LNCAP (cell line): Measurements from ENCODE around the gene FRAS1.

Experiments used
- CTCF ChIP-seq: fragments of 450-650 bp; IDR thresholded peaks from 2 replicates; pipeline ENCODE4 v1.5.1; 2017; ENCODE audit warnings: mild to moderate bottlenecking

The FRAS1 gene, protein sequence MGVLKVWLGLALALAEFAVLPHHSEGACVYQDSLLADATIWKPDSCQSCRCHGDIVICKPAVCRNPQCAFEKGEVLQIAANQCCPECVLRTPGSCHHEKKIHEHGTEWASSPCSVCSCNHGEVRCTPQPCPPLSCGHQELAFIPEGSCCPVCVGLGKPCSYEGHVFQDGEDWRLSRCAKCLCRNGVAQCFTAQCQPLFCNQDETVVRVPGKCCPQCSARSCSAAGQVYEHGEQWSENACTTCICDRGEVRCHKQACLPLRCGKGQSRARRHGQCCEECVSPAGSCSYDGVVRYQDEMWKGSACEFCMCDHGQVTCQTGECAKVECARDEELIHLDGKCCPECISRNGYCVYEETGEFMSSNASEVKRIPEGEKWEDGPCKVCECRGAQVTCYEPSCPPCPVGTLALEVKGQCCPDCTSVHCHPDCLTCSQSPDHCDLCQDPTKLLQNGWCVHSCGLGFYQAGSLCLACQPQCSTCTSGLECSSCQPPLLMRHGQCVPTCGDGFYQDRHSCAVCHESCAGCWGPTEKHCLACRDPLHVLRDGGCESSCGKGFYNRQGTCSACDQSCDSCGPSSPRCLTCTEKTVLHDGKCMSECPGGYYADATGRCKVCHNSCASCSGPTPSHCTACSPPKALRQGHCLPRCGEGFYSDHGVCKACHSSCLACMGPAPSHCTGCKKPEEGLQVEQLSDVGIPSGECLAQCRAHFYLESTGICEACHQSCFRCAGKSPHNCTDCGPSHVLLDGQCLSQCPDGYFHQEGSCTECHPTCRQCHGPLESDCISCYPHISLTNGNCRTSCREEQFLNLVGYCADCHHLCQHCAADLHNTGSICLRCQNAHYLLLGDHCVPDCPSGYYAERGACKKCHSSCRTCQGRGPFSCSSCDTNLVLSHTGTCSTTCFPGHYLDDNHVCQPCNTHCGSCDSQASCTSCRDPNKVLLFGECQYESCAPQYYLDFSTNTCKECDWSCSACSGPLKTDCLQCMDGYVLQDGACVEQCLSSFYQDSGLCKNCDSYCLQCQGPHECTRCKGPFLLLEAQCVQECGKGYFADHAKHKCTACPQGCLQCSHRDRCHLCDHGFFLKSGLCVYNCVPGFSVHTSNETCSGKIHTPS (N-terminal part only)

DNA sequence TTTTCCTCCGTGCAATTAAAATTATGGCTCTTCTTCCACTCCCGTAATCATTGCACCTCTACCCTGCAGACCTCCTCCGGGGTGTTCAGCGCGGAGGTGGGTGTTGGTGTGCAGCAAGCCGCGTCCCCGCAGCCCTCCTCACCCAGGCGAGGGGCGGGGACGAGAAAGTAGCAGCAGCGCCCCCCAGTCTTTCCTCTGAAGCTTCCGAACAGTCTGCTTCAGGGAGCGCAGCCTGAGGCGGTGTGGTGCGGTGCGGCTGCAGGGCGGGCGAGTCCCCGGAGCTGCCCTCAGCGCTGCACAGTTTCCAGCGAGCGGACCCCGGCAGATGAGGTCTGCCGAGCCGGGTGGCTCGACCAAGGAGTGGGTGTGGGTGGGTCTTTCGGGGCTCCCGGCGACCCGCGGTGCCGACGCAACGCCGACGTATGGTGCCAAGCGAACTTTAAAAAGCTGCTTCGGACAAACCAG lies at the start of gene FRAS1:
TSS of gene FRAS1 (plus strand) at position 189 of the 465 bp plus-strand sequence. CDS start 687 bp downstream, outside the sequence.
- TF ChIP-seq CTCF: no peak

- TF ChIP-seq CTCF: no peak
Measured at GRCh38 chr4:78014889-78015886, 41.9 kb upstream of the FRAS1 start.

GRCh38 chr4:78018271-78019049 lies 38.7 kb upstream of the FRAS1 start:
- TF ChIP-seq CTCF: no peak

DNA sequence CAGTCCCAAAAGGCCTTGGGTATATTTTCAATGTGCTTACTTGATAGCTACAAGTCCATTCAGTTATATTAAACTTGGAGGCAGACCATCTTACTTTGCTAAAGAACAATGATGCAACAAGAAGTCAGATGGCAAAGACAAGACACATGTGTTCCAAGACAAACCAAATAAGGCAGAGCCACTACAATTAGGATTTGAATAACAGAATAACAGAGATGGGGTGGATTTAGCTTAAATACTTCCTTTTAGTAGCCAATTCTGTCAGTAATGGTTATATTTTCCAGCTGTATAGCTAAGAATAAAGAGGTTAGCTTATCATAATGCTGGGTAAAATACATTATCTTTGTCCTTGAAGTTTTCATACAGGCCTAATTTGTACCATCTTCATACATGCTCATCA lies 37.7 kb upstream of the FRAS1 start:
- no peak for TF ChIP-seq CTCF

GRCh38 chr4:78020677-78021076 lies 36.4 kb upstream of the FRAS1 start:
- TF ChIP-seq CTCF: no peak

- 0 out of 2 replicates have a peak, but pooled peaks have one; percentile 14 for TF ChIP-seq CTCF
Measured at GRCh38 chr4:78022517-78022916, 34.6 kb upstream of the FRAS1 start.
